Measurements from ENCODE around the gene SMIM15.

SMIM15 gene

DNA sequence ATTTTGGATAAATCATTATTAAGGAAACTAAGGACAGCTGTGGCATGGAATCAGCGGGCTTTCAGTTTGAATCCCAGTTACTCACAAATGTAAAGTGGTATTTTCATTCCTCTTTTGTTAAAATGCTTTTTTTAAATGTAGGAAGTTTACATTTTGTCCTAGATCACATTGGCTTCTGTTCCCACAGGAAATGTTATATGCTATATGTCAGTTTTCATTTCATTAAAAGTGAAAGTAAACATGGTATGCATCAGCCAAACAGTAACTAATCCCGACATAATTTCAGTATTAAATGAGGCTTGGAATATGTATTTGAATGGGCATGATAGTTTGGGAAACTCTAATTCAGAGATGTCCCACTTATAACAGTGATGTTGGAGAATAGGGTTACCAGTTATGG lies 18.6 kb upstream of the SMIM15 start:
- TF ChIP-seq, protein P1, sequence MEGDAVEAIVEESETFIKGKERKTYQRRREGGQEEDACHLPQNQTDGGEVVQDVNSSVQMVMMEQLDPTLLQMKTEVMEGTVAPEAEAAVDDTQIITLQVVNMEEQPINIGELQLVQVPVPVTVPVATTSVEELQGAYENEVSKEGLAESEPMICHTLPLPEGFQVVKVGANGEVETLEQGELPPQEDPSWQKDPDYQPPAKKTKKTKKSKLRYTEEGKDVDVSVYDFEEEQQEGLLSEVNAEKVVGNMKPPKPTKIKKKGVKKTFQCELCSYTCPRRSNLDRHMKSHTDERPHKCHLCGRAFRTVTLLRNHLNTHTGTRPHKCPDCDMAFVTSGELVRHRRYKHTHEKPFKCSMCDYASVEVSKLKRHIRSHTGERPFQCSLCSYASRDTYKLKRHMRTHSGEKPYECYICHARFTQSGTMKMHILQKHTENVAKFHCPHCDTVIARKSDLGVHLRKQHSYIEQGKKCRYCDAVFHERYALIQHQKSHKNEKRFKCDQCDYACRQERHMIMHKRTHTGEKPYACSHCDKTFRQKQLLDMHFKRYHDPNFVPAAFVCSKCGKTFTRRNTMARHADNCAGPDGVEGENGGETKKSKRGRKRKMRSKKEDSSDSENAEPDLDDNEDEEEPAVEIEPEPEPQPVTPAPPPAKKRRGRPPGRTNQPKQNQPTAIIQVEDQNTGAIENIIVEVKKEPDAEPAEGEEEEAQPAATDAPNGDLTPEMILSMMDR (IDR thresholded peaks at IDR 0.05; ENCODE audit: insufficient read depth, low read length, poor library complexity, severe bottlenecking), result no peak
- H3K36me3 ChIP-seq (ENCODE audit: control insufficient read depth, insufficient read depth, low read length), result no peaks in the 10 kb centered on the region
- H3K27me3 ChIP-seq (replicated peaks; ENCODE audit: control insufficient read depth, insufficient read depth, low read length), result no peaks in the 10 kb centered on the region
- no peak for DNase-seq (ENCODE audit: extremely low read depth, insufficient read length)
- H3K4me3 ChIP-seq (replicated peaks; ENCODE audit: low read depth, low read length), result no peak overlapping the region

DNA sequence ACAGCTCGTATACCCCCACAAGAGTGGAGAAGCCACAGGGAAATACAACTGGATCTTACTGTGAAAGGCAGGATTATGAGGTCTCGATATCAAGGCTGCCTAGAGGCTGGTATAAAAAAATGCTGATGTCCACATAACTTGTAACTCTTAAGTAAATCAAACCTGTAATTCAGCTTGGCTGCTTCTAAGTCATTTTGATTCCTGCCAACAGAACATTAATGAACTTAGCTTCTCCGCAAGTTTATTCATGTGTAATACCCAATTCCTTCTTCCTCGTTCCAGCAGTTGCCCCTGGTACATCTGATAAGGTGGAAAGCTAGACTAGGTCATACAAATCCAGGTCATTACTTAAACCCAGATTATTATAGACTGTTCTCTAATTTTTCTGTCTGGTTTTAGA lies 16.4 kb upstream of the SMIM15 start:
- H3K4me3 ChIP-seq (replicated peaks; ENCODE audit: low read depth, low read length), result no peak overlapping the region
- H3K27me3 ChIP-seq (replicated peaks; ENCODE audit: control insufficient read depth, insufficient read depth, low read length), result no peaks in the 10 kb centered on the region
- DNase-seq (ENCODE audit: extremely low read depth, insufficient read length), result no peak
- H3K36me3 ChIP-seq (ENCODE audit: control insufficient read depth, insufficient read depth, low read length), result no peaks in the 10 kb centered on the region
- TF ChIP-seq, protein P1 (IDR thresholded peaks at IDR 0.05; ENCODE audit: insufficient read depth, low read length, poor library complexity, severe bottlenecking), result no peak

DNA sequence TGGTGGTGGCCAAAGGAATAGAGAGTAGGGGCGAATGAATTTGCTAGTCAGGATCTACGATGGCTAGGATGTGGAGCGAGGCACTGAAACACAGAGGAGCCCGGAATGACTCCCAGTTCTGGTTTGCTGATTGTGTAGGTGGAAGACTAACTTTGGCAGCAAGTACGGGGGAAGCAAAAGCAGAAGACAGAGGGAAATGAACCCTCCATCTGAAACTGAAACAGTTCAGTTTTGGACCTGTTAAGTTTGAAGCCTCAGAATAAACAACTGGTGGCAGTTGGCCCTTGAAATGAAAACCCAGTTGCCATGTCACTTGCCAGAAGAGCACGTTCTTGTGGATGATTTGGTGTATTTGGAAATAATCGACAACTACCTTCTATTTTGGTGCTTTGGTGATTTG lies 15.4 kb upstream of the SMIM15 start:
- no peak for DNase-seq (ENCODE audit: extremely low read depth, insufficient read length)
- TF ChIP-seq, protein P1 (IDR thresholded peaks at IDR 0.05; ENCODE audit: insufficient read depth, low read length, poor library complexity, severe bottlenecking), result no peak
- no peaks in the 10 kb centered on the region for H3K36me3 ChIP-seq (ENCODE audit: control insufficient read depth, insufficient read depth, low read length)

DNA sequence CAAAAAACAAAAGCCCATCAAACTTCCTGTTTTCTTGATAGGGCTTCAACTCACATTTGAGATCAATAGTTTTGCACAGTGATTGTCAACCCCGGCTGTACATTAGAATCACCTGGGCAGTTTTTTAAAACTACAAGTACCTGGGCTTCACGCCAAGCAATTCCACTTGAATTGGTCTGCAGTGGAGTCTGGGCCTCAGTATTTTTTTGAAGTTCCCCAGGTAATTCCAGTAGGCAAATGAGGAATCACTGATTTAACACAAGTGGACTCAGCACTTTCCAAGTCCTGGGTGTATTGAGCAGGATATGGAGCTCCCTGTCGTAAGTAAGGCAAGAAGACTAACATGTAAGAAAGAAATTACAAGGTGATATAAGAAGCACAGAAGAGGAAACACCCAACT lies 14.8 kb upstream of the SMIM15 start:
- H3K36me3 ChIP-seq (ENCODE audit: control insufficient read depth, insufficient read depth, low read length), result no peaks in the 10 kb centered on the region
- H3K27me3 ChIP-seq (replicated peaks; ENCODE audit: control insufficient read depth, insufficient read depth, low read length), result no peaks in the 10 kb centered on the region
- no peak for DNase-seq (ENCODE audit: extremely low read depth, insufficient read length)
- TF ChIP-seq, protein P1 (IDR thresholded peaks at IDR 0.05; ENCODE audit: insufficient read depth, low read length, poor library complexity, severe bottlenecking), result no peak
- no peak overlapping the region for H3K4me3 ChIP-seq (replicated peaks; ENCODE audit: low read depth, low read length)

More for the DNA sequence above, 15.4 kb upstream of the SMIM15 start:
- Histone ChIP-seq H3K27me3 (replicated peaks; ENCODE audit: control insufficient read depth, insufficient read depth, low read length) (no peaks in the 10 kb centered on the region), H3K4me3 (replicated peaks; ENCODE audit: low read depth, low read length) (no peak overlapping the region)

DNA sequence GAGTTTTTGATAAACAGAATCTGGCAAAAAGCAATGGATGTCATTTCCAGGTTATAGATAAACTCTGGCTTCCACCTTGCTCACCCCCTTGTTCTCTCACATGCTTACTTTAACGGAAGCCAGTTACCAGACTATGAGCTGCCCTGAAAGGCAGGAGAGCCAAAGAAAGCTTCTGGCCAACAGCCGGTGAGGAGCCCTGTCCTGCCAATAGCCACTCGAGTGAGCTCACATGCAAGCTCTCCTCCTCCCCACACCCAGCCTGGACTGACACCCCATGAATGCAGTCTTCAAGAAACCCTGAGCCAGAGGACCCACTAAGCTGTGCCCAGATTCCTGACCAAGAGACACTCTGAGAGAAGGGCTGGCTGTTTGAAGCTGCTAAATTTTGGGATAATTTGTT lies 14.4 kb upstream of the SMIM15 start:
- H3K4me3 ChIP-seq (replicated peaks; ENCODE audit: low read depth, low read length), result no peak overlapping the region
- no peak for DNase-seq (ENCODE audit: extremely low read depth, insufficient read length)
- H3K27me3 ChIP-seq (replicated peaks; ENCODE audit: control insufficient read depth, insufficient read depth, low read length), result no peaks in the 10 kb centered on the region
- H3K36me3 ChIP-seq (ENCODE audit: control insufficient read depth, insufficient read depth, low read length), result no peaks in the 10 kb centered on the region
- TF ChIP-seq, protein P1 (IDR thresholded peaks at IDR 0.05; ENCODE audit: insufficient read depth, low read length, poor library complexity, severe bottlenecking), result no peak

DNA sequence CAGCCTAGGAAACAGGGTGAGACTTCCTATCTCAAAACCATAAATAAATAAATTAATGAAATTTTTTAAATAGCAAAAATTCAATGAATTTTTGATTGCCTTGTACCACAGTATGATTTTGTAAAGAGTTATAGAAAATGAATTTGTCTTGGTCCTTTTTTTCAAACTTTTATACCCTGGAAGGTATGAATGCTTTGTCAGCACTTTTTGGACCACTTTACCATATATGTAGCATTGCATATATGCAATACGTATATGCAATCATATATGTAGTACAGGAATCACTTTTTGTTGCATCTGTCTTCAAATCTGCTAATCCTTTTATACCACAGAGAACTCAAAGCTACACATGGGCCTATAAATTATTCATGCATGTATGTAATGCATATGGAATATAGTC lies 9.2 kb upstream of the SMIM15 start:
- H3K4me3 ChIP-seq (replicated peaks; ENCODE audit: low read depth, low read length), result no peak overlapping the region
- TF ChIP-seq, protein P1 (IDR thresholded peaks at IDR 0.05; ENCODE audit: insufficient read depth, low read length, poor library complexity, severe bottlenecking), result no peak
- H3K27me3 ChIP-seq (replicated peaks; ENCODE audit: control insufficient read depth, insufficient read depth, low read length), result no peaks in the 10 kb centered on the region
- DNase-seq (ENCODE audit: extremely low read depth, insufficient read length), result no peak
- H3K36me3 ChIP-seq (ENCODE audit: control insufficient read depth, insufficient read depth, low read length), result no peaks in the 10 kb centered on the region

Measured in GM06990 (cell line).